Glomerular endothelial cell (primary cell): ENCODE measurements around the gene SERPINF2. TPM values are rescaled to one million over a fixed set of nuclear protein-coding genes. Genes with fewer than 3 reads are reported as not detected.
"Not testable (repeated sequence)": the region's sequence is repeated elsewhere in the genome, so short reads cannot be mapped to it uniquely, and the experiment has no call there.

ENCODE experiments used
- DNase-seq: peaks from one replicate; pipeline ENCODE4 v3.0.0-alpha.2; 2011; ENCODE audit warnings: low read depth, low spot score; ENCODE audit errors: extremely low read depth
- total RNA-seq: library from RNA; depleted of rRNA; stranded (reverse); fragments of >200 nt; gene quantifications from 2 replicates; pipeline ENCODE4 v1.2.3, GENCODE V29; 2015

Gene SERPINF2
- total RNA-seq, 1 donor from 2014 or later = not detected

DNA sequence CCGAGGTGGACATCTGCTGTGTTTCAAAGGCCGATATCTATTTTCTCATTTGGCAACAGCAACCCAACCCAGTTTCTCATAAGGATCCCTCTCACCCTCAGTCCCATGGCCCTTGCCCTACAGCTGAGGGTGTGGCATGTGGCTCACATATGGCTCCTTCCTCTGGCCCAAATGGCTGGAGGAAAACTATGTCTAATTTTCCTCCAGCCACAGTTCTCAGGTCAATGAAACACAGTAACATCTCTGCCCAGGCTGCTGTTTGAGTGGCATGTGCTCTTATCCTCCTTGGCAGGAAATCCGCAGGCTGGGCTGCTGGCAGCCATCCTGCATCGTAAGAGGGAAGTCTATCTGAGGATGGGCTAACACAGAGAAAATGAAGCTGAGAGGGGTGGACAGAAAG is 43.3 kb downstream of the SERPINF2 start:
- DNase-seq = no peak

- DNase-seq = no peak
These were observed 44.0 kb downstream of the SERPINF2 start for GRCh38 chr17:1786708-1787107.

DNA sequence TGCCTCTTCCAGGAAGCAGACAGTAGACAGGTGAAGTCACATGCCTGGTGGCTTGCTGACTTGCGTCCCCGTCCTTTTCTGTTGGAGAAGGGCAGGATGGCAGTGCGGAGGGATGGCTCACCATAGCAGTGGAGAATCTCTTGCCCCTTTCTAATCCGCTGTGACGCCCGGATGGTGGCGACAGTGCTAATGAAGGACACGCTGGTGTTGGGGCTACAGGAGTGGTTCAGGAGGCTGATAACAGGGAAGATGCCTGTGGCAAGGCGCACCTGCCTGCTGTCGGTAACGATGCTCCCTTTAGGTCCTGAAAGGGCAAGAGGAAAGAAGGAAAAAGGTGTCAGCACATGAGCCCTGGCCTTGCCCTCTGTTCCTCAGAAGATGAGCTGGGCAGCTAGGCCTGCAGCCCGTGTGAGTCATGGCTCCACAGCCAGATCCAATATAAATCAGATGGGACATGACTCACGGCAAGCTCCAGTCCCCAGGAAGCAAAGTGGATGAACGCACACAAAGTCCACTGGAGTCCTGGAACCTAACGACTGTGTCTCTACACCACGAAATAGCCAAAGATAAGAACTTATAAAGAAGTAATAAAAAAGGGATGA is 44.7 kb downstream of the SERPINF2 start:
- DNase-seq = no peak

- no peak for DNase-seq
These were observed 47.3 kb downstream of the SERPINF2 start for GRCh38 chr17:1789936-1790335.

DNA sequence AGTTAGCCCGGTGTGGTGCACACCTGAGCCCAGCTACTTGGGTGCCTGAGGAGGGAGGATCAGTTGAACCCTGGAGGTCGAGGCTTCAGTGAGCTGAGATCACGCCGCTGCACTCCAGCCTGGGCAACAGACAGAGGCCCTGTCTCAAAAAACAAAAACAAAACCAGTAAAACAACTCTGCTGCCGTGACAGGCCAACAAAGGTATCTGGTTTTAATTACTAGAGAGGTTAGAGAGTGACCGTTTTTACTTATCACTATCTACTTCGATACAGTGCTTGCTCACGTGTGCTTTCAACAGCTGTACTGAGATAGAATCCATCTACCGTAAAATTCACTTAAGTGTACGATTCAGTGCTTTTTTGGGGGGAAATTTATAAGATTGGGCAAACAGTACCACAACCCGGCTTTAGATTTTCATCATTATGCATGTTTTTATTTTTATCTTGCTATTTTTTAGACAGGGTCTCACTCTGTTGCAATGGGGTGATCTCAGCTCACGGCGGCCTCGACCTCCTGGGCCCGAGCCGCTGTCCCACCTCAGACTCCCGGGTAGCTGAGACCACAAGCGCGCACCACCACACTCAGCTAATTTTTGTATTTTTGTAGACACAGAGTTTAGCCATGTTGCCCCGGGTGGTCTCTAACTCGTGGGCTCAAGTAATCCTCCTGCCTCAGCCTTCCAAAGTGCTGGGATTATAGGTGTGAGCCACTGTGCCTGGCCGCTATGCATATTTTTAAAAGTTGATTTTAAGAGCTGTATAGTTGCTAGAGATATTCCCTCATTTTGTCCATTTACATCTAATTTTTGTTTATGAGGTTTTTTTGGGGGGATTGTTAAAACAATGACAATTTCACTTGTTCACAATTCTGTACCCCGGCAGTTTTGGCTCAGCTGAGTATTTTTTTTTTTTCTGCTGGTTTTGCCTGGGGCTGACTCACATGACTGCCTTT is 50.1 kb downstream of the SERPINF2 start:
- no peak for DNase-seq

DNA sequence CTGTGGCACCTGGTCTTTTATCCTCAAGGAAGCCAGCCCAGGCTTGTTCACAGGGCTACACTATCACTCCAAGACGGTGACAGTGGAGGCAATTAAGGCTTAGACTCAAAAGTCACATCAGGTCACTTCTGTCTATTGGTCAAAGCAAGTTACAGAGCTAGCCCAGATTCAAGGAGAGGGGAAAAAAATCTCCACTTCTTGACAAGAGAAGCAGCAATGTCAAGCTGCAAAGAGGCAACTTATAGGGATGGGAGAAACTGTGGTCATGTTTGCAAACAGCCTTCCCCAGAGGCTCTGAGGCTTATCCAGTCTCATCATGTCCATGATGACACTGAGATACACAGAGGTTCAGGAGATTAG is 50.8 kb downstream of the SERPINF2 start:
- DNase-seq = no peak

- no peak for DNase-seq
These were observed 54.1 kb downstream of the SERPINF2 start for GRCh38 chr17:1796800-1797199.

DNA sequence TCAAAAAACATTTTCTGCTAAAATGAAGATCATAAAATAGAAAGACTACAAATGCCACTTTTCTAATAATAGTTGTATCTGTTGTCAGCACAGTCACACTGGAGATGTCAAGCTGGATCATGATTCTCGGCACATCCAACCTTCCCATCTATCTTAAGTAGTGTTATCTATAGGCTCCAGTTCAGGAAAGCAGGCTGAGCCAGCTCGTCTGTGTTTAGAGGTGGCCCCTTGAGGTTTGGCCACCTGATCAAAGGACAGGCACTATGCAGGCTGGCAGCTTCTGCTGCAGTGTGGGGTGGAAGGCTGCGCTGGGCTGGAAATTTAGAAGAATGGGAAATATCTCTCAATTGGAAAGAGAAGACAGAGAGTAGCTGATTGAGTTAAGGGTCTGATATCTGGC is 54.7 kb downstream of the SERPINF2 start:
- no peak for DNase-seq

DNA sequence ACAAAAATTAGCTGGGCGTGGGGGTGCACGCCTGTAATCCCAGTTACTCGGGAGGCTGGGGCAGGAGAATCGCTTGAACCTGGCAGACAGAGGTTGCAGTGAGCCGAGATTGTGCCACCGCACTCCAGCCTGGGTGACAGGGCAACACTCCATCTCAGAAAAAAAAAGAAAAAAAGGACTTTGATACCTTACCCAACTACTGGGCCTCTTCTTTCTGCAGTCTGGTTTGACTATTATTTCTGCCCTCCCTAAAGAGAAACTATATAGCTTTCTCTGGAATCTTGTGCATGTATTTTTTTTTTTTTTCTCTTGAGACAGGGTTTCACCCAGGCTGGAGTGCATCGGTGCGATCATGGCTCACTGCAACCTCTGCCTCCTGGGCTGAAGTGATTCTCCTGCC is 55.2 kb downstream of the SERPINF2 start:
- not testable (repeated sequence) for DNase-seq

DNA sequence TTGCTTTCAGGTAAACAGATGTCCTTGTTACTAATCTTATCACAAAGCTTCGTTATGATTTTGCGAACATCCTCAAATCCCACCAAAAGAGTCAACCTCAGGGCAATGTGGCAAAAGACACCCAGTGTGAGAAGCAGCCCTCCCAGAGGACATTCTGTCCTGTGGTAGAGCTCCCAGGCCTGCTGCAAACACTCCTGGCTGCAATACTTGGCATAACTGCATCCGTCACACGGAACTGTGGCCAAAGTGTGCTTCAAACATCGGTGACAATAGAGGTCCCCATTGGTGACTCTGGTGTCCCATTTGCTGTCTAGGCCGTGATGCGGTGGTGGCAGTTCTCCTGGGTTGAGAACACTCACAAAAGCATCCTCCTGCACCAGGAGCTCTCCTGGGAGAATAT is 57.6 kb downstream of the SERPINF2 start:
- no peak for DNase-seq

- DNase-seq = no peak
These were observed 58.0 kb downstream of the SERPINF2 start for GRCh38 chr17:1800712-1801111.

DNA sequence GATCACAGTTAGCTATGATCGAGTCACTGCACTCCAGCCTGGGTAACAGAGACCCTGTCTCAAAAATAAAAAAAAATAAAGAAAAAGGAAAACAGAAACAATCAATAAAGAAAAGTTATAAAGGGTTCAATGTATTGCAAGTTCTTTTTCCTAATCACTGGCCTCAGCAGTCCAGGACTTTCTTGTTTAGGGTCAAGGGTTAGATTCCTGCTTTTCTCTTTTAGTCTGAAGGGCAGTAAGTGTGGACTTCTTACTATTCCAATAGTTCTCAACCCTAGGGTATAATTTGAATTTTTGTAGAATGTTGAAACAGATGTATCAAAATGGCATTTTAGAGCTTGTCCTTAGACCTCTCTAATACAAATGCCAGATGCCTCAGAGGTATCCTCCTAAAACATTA is 59.8 kb downstream of the SERPINF2 start:
- no peak for DNase-seq

GRCh38 chr17:1803280-1803679 is 60.6 kb downstream of the SERPINF2 start:
- DNase-seq = no peak

Other genes with a start within 250 kb of the SERPINF2 start
- 49.0 and 66.6 TPM in 2 replicates for gene INPP5K, start 226.3 kb upstream of the SERPINF2 start, total RNA-seq
- gene PITPNA, start 180.1 kb upstream of the SERPINF2 start, total RNA-seq = 55.1 and 66.2 TPM in 2 replicates
- 29.5 and 48.9 TPM in 2 replicates for gene SLC43A2, start 114.0 kb upstream of the SERPINF2 start, total RNA-seq
- 131 and 202 TPM in 2 replicates for gene SCARF1, start 97.1 kb upstream of the SERPINF2 start, total RNA-seq
- 17.1 and 34.2 TPM in 2 replicates for gene RILP, start 93.0 kb upstream of the SERPINF2 start, total RNA-seq
- 175 and 180 TPM in 2 replicates for gene PRPF8, start 58.0 kb upstream of the SERPINF2 start, total RNA-seq
- gene TLCD2, start 32.5 kb upstream of the SERPINF2 start, total RNA-seq = 0.78 and 1.4 TPM in 2 replicates
- 27.3 and 30.0 TPM in 2 replicates for gene WDR81, start 18.2 kb upstream of the SERPINF2 start, total RNA-seq
- gene SERPINF1, start 19.2 kb downstream of the SERPINF2 start, total RNA-seq = 0.48 and 1.8 TPM in 2 replicates
- gene SMYD4, start 87.0 kb downstream of the SERPINF2 start, total RNA-seq = 6.6 and 9.2 TPM in 2 replicates
- 23.3 and 29.2 TPM in 2 replicates for gene RPA1, start 87.1 kb downstream of the SERPINF2 start, total RNA-seq